BJ (cell line): ENCODE data around the gene IFI44. TPM values are rescaled to one million over a fixed set of nuclear protein-coding genes. Genes with fewer than 3 reads are reported as not detected.

ENCODE experiments used
- CTCF ChIA-PET: fragments of 350-600 bp; formaldehyde crosslinking; extraction: SDS; loops from one replicate; lab custom pipeline; 2021; ENCODE audit warnings: antibody characterized with exemption, inconsistent platforms; lab: Yijun Ruan, JAX
- POLR2A ChIA-PET: fragments of 300-600 bp; sonication (Branson Sonifier 250); formaldehyde crosslinking; extraction: SDS; loops from one replicate; lab custom pipeline; 2021; ENCODE audit warnings: antibody characterized with exemption; lab: Charles Lee
- DNase-seq: peaks from one replicate; pipeline ENCODE4 v3.0.0-alpha.2; 2011; ENCODE audit warnings: low read depth
- H3K27me3 ChIP-seq: 2 replicates; pipeline ENCODE4 v1.6.0; 2011; ENCODE audit warnings: low read length; ENCODE audit not compliant: control insufficient read depth, insufficient read depth
- H3K36me3 ChIP-seq: 2 replicates; pipeline ENCODE4 v1.5.1; 2011; ENCODE audit warnings: low read length; ENCODE audit not compliant: control insufficient read depth, insufficient read depth
- H3K4me3 ChIP-seq: 2 replicates; pipeline ENCODE4 v1.5.1; 2011; ENCODE audit warnings: low read depth, mild to moderate bottlenecking, control low read depth, low read length
- CTCF ChIP-seq: IDR thresholded peaks from 2 replicates; pipeline ENCODE4 v1.5.1; 2011; ENCODE audit warnings: low read depth, mild to moderate bottlenecking, control low read depth, inconsistent platforms, low read length, moderate library complexity; ENCODE audit not compliant: insufficient read depth
- polyA plus RNA-seq: library from polyadenylated mRNA; depleted of rRNA; stranded (reverse); fragments of >200 nt; gene quantifications from 2 replicates; pipeline ENCODE4 v1.2.3, GENCODE V29; 2011

Gene IFI44
- polyA plus RNA-seq, 1 experiment: 2.2 TPM

GRCh38 chr1:78619803-78620579, 29.6 kb upstream of the IFI44 start, which contains the start of gene IFI44L:
Gene IFI44L, plus strand, starts transcription at chr1:78620448. Its CDS starts 7,468 bp downstream, at chr1:78627916.
- no peak for TF ChIP-seq CTCF
- no peaks in the 10 kb centered on the region for H3K27me3 ChIP-seq
- peak; percentile 47 for DNase-seq
- POLR2A ChIA-PET: interaction anchor here (0.6 kb wide), 1 partner anchor 344 kb away, joined by 4 read pairs; no protein-coding TSS in a partner anchor
- CTCF ChIA-PET: interaction anchor here (0.6 to 2.5 kb wide), 12 partner anchors 13 to 728 kb away, joined by 3 to 12 read pairs (median 6); no protein-coding TSS in a partner anchor
- no peaks in the 10 kb centered on the region for H3K36me3 ChIP-seq
- peak within 1 kb of the TSS; percentile 27 for H3K4me3 ChIP-seq

GRCh38 chr1:78620666-78621065, 29.0 kb upstream of the IFI44 start:
- CTCF ChIA-PET: interaction anchor here (0.7 to 2.5 kb wide), 6 partner anchors 19 to 287 kb away, joined by 3 to 12 read pairs (median 5); no protein-coding TSS in a partner anchor
- POLR2A ChIA-PET: no interaction called here
- TF ChIP-seq CTCF: no peak
- DNase-seq: no peak
- Histone ChIP-seq H3K36me3 (no peaks in the 10 kb centered on the region), H3K4me3 (peak overlapping the region; percentile 27), H3K27me3 (no peaks in the 10 kb centered on the region)

GRCh38 chr1:78622548-78622947, 27.1 kb upstream of the IFI44 start:
- no peak for DNase-seq

GRCh38 chr1:78624035-78624434, 25.6 kb upstream of the IFI44 start:
- TF ChIP-seq CTCF: no peak
- ChIA-PET POLR2A (no interaction called here), CTCF (interaction anchor here (0.7 kb wide), 1 partner anchor 52 kb away, joined by 4 read pairs; no protein-coding TSS in a partner anchor)
- Histone ChIP-seq H3K36me3 (no peaks in the 10 kb centered on the region), H3K4me3 (no peak overlapping the region), H3K27me3 (no peaks in the 10 kb centered on the region)
- DNase-seq: no peak

More at GRCh38 chr1:78622548-78622947, 27.1 kb upstream of the IFI44 start:
- H3K4me3 ChIP-seq: no peak overlapping the region
- H3K36me3 ChIP-seq: no peaks in the 10 kb centered on the region
- no peaks in the 10 kb centered on the region for H3K27me3 ChIP-seq
- TF ChIP-seq CTCF: no peak
- CTCF ChIA-PET: interaction anchor here (0.6 to 1.7 kb wide), 2 partner anchors 49 to 66 kb away, joined by 3 to 6 read pairs; no protein-coding TSS in a partner anchor
- POLR2A ChIA-PET: no interaction called here

GRCh38 chr1:78627321-78627720, 22.3 kb upstream of the IFI44 start:
- H3K36me3 ChIP-seq: no peaks in the 10 kb centered on the region
- ChIA-PET POLR2A (no interaction called here), CTCF (interaction anchor here (1.0 to 1.2 kb wide), 2 partner anchors 10 to 57 kb away, joined by 3 to 4 read pairs; no protein-coding TSS in a partner anchor)
- TF ChIP-seq CTCF: no peak
- H3K27me3 ChIP-seq: no peaks in the 10 kb centered on the region
- no peak for DNase-seq
- H3K4me3 ChIP-seq: no peak overlapping the region
